Ishikawa (cell line): Measurements from ENCODE around the gene SV2A.
A peak's percentile ranks its signal among the peaks of the same experiment; 100 is the strongest.

Experiments
- CEBPB ChIP-seq: IDR thresholded peaks from 2 replicates; pipeline ENCODE4 v1.6.1; 2012
- CREB1 ChIP-seq: IDR thresholded peaks from 2 replicates; pipeline ENCODE4 v1.6.1; 2012; ENCODE audit warnings: low read depth
- EGR1 ChIP-seq: IDR thresholded peaks from 2 replicates; pipeline ENCODE4 v1.6.1; 2012
- EP300 ChIP-seq: IDR thresholded peaks from 2 replicates; pipeline ENCODE4 v1.6.1; 2012; ENCODE audit warnings: borderline replicate concordance
- FOXM1 ChIP-seq: IDR thresholded peaks from 2 replicates; pipeline ENCODE4 v1.6.1; 2012; ENCODE audit warnings: low read depth, borderline replicate concordance
- NFIC ChIP-seq: IDR thresholded peaks from 2 replicates; pipeline ENCODE4 v1.6.1; 2012
- RAD21 ChIP-seq: IDR thresholded peaks from 2 replicates; pipeline ENCODE4 v1.6.1; 2012; ENCODE audit warnings: low read depth
- TAF1 ChIP-seq: IDR thresholded peaks from 2 replicates; pipeline ENCODE4 v1.6.1; 2012; ENCODE audit warnings: low read depth, mild to moderate bottlenecking
- TCF12 ChIP-seq: IDR thresholded peaks from 2 replicates; pipeline ENCODE4 v1.6.1; 2012; ENCODE audit warnings: low read depth
- TEAD4 ChIP-seq: IDR thresholded peaks from 2 replicates; pipeline ENCODE4 v1.6.1; 2012
- YY1 ChIP-seq: IDR thresholded peaks from 2 replicates; pipeline ENCODE4 v1.6.1; 2012; ENCODE audit warnings: low read depth
- ZBTB7A ChIP-seq: IDR thresholded peaks from 2 replicates; pipeline ENCODE4 v1.6.1; 2012; ENCODE audit warnings: low read depth
- TF ChIP-seq, protein P1 (sequence below): IDR thresholded peaks from 2 replicates; pipeline ENCODE4 v1.6.1; 2012
- TF ChIP-seq, protein P2 (sequence below): IDR thresholded peaks from 2 replicates; pipeline ENCODE4 v1.6.1; 2012; ENCODE audit warnings: low read depth, mild to moderate bottlenecking
- TF ChIP-seq, protein P3 (sequence below): IDR thresholded peaks from 2 replicates; pipeline ENCODE4 v1.6.1; 2012

SV2A gene, protein sequence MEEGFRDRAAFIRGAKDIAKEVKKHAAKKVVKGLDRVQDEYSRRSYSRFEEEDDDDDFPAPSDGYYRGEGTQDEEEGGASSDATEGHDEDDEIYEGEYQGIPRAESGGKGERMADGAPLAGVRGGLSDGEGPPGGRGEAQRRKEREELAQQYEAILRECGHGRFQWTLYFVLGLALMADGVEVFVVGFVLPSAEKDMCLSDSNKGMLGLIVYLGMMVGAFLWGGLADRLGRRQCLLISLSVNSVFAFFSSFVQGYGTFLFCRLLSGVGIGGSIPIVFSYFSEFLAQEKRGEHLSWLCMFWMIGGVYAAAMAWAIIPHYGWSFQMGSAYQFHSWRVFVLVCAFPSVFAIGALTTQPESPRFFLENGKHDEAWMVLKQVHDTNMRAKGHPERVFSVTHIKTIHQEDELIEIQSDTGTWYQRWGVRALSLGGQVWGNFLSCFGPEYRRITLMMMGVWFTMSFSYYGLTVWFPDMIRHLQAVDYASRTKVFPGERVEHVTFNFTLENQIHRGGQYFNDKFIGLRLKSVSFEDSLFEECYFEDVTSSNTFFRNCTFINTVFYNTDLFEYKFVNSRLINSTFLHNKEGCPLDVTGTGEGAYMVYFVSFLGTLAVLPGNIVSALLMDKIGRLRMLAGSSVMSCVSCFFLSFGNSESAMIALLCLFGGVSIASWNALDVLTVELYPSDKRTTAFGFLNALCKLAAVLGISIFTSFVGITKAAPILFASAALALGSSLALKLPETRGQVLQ

DNA sequence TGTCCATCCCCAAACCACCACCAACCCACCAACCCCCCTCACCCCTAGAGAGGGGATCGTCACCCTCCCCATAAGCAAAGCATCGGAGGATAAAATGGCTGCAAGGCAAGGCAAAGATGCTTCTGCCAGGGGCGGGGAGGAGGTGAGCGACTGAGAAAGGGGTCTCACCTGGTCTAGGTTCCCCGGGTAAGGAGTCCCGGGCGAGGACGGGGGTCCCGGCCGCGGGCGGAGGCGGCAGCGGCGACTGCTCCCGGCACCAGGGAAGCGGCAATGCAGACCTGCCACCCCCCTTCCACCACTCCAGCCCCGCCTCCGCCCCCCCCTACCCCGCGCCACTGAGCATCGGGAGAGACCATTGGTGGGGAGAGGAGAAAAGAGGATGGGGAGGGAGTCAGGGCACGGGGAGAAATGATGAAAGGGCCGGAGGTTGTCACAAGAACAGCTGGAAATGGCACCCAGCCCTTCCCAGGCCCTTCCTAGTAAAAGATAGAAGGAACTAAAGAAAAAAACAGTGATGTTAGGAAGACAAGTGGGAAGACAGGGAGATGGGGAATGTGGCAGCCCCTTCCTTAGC, at the start of gene SV2A:
SV2A (minus strand) TSS at position 274 of the 574 bp plus-strand sequence. CDS start 4,004 bp downstream, outside the sequence.
- TF ChIP-seq ZBTB7A, result peak; percentile 66; the same call in 1 of the 2 replicates
- TF ChIP-seq TAF1, result 0 out of 2 replicates have a peak, but pooled peaks have one; percentile 34
- no peak for TF ChIP-seq TCF12
- peak; percentile 46; the same call in 1 of the 2 replicates for TF ChIP-seq YY1

DNA sequence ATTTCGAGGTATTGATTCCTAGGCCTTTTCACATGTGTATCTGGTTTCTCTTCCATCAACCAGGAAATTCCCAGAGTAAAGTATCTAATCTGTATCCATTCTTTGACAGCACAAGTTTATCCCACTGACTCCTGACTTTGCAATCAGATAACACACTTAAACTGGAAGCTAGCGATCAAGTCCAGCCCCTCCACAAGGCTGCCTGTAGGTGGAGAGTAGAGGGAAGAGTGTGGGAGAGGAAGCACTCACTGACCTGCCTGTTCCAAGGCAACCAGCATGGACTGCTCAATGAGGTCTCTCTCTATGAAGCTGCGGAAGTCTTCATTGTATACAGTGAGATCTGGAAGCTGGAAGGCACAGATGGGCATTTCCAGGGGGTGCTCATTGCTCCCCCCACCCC, 49.4 kb upstream of the SV2A start:
- TF ChIP-seq FOXM1, result no peak
- TF ChIP-seq TCF12, result no peak
- TF ChIP-seq CEBPB, result no peak
- TF ChIP-seq ZBTB7A, result no peak

DNA sequence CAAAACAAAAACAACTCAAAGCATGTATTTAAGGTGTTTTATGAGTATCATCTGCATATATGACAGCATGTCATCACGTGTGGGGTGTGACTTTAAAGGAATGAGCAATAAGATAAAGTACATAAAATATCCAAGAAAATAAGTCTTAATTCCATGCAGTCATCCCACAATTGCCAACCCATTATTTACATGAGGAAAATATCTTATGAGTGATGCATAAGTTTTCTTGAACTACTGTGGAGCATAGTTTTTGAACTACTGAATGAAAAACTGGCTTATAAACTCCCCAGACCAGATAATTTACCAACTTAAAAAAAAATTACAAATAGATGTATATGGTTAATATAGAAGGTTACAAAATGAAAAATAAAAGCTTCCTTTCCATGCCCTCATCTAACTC, 48.8 kb upstream of the SV2A start:
- TF ChIP-seq, protein P1, sequence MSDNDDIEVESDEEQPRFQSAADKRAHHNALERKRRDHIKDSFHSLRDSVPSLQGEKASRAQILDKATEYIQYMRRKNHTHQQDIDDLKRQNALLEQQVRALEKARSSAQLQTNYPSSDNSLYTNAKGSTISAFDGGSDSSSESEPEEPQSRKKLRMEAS, result no peak
- TF ChIP-seq, protein P2, sequence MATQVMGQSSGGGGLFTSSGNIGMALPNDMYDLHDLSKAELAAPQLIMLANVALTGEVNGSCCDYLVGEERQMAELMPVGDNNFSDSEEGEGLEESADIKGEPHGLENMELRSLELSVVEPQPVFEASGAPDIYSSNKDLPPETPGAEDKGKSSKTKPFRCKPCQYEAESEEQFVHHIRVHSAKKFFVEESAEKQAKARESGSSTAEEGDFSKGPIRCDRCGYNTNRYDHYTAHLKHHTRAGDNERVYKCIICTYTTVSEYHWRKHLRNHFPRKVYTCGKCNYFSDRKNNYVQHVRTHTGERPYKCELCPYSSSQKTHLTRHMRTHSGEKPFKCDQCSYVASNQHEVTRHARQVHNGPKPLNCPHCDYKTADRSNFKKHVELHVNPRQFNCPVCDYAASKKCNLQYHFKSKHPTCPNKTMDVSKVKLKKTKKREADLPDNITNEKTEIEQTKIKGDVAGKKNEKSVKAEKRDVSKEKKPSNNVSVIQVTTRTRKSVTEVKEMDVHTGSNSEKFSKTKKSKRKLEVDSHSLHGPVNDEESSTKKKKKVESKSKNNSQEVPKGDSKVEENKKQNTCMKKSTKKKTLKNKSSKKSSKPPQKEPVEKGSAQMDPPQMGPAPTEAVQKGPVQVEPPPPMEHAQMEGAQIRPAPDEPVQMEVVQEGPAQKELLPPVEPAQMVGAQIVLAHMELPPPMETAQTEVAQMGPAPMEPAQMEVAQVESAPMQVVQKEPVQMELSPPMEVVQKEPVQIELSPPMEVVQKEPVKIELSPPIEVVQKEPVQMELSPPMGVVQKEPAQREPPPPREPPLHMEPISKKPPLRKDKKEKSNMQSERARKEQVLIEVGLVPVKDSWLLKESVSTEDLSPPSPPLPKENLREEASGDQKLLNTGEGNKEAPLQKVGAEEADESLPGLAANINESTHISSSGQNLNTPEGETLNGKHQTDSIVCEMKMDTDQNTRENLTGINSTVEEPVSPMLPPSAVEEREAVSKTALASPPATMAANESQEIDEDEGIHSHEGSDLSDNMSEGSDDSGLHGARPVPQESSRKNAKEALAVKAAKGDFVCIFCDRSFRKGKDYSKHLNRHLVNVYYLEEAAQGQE, result no peak
- no peak for TF ChIP-seq YY1
- no peak for TF ChIP-seq CEBPB
- TF ChIP-seq NFIC, result no peak
- no peak for TF ChIP-seq FOXM1
- TF ChIP-seq, protein P3, sequence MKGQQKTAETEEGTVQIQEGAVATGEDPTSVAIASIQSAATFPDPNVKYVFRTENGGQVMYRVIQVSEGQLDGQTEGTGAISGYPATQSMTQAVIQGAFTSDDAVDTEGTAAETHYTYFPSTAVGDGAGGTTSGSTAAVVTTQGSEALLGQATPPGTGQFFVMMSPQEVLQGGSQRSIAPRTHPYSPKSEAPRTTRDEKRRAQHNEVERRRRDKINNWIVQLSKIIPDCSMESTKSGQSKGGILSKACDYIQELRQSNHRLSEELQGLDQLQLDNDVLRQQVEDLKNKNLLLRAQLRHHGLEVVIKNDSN, result no peak
- TF ChIP-seq TCF12, result no peak
- no peak for TF ChIP-seq RAD21
- no peak for TF ChIP-seq EGR1
- no peak for TF ChIP-seq ZBTB7A
- no peak for TF ChIP-seq EP300
- TF ChIP-seq TEAD4, result no peak
- no peak for TF ChIP-seq TAF1
- TF ChIP-seq CREB1, result no peak

DNA sequence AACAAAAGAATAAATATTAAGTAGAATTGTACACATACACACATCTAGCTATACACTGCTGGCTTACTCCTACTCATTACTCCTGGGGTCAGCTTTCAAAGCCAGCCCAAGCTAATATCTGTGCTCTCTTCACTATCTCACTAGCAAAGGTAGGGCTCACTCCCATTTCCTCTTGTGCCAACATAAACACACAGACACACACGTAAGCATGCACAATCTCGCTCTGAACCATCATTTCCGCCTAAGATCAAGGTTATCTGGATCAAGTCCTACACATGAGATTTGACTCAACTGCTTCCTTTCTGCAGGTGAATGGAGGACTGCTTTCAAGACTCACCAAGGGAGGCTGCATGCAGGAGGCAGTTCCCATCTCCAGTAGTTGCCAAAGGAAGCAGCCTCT, 47.8 kb upstream of the SV2A start:
- TF ChIP-seq TCF12, result no peak
- TF ChIP-seq ZBTB7A, result no peak
- no peak for TF ChIP-seq EGR1
- no peak for TF ChIP-seq TEAD4

DNA sequence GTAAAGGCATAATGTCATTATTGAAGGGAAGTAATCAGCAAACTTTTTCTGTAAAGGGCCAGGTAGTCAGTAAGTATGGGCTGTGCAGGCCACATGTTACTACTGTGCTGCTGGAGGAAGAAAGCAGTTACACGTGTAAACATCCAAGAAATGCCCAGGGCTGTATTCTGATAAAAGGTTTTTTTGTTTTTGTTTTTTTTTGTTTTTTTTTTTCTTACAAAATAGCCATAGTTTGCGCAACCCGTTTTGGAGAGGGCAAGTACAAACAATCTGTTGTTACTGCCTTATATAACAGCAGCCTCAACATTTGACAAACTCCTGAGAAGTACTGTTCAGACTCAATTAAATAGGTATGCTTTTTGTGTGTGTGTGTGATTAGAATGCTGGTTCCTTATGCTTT, 45.7 kb upstream of the SV2A start:
- TF ChIP-seq TEAD4, result no peak
- TF ChIP-seq, protein P2, result no peak
- TF ChIP-seq, protein P3, result no peak
- TF ChIP-seq CREB1, result no peak
- no peak for TF ChIP-seq ZBTB7A
- TF ChIP-seq NFIC, result no peak
- TF ChIP-seq YY1, result no peak
- no peak for TF ChIP-seq RAD21
- no peak for TF ChIP-seq EGR1
- no peak for TF ChIP-seq FOXM1
- no peak for TF ChIP-seq TCF12
- TF ChIP-seq, protein P1, result no peak
- TF ChIP-seq CEBPB, result no peak
- no peak for TF ChIP-seq EP300
- TF ChIP-seq TAF1, result no peak

DNA sequence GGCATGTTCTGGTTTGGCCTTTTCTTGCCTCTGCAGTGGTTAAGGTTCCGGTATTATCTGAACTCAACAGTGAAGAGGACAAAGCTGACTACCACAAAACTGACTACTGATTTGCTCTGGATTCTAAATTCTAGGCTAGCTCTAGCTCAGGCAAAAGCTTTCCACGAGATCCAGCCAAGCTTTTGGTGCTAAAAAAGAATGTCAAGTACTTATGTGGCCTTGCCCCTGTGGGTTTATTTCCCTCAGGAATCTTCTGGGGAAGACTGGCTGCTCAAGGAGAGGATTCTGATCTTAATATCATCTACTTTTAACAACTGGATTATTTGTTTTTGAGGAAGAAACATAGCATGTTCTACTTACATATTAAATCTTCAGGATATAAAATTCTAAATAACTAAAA, 45.1 kb upstream of the SV2A start:
- TF ChIP-seq ZBTB7A, result no peak
- no peak for TF ChIP-seq FOXM1
- TF ChIP-seq, protein P3, result no peak
- TF ChIP-seq RAD21, result no peak
- no peak for TF ChIP-seq YY1
- no peak for TF ChIP-seq EP300
- TF ChIP-seq CEBPB, result no peak
- no peak for TF ChIP-seq NFIC
- no peak for TF ChIP-seq TCF12
- TF ChIP-seq TAF1, result no peak
- TF ChIP-seq, protein P1, result no peak
